GM12801 (cell line): ENCODE data around the gene COL4A4.

Source experiments
- TF ChIP-seq, protein P1 (sequence below): IDR thresholded peaks from one replicate; pipeline ENCODE4 v1.5.1; 2011; ENCODE audit warnings: control low read depth; ENCODE audit not compliant: insufficient read length; ENCODE audit errors: extremely low read depth

COL4A4 gene

DNA sequence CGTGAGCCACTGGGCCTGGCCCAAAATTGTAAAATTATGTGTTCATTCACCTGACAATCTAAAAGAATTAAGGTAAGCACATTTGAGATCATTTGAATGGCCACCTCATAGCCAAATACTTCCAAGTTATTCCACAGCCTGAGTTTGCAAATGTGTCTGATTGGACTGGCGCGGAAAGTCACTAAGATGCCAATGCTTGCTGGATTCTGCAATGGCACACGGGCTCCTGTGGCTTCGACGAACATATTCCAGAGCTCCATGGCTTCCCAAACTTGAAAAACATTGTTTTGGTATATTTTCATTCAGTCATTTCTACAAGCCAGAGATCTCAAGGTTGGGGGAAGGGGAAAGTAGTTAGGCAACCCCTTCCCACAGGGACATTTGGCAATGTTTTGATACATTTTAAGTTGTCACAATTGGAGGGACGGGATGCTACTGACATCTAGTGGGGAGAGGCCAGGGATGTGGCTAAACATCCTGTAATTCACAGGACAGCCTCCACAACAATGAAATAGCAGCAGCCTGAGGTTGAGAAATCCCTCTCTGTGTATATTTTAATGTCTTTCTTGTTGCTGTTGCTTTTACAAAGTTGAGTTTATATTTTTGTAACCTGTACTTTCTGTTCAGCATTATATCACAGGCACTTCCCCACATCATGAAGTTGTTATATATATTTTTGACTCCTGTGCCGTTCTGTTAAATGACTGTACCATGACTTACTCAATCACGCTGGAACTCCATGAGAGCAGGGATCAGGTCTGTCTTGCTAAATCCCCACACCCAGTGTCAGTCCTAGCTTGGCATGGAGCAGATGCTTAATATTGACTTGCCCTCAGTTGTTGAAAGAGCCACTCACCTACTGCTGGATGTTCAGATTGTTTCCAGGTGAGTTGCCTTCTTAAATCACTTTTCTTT lies 56.9 kb downstream of the COL4A4 start:
- TF ChIP-seq, protein P1, sequence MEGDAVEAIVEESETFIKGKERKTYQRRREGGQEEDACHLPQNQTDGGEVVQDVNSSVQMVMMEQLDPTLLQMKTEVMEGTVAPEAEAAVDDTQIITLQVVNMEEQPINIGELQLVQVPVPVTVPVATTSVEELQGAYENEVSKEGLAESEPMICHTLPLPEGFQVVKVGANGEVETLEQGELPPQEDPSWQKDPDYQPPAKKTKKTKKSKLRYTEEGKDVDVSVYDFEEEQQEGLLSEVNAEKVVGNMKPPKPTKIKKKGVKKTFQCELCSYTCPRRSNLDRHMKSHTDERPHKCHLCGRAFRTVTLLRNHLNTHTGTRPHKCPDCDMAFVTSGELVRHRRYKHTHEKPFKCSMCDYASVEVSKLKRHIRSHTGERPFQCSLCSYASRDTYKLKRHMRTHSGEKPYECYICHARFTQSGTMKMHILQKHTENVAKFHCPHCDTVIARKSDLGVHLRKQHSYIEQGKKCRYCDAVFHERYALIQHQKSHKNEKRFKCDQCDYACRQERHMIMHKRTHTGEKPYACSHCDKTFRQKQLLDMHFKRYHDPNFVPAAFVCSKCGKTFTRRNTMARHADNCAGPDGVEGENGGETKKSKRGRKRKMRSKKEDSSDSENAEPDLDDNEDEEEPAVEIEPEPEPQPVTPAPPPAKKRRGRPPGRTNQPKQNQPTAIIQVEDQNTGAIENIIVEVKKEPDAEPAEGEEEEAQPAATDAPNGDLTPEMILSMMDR = no peak

DNA sequence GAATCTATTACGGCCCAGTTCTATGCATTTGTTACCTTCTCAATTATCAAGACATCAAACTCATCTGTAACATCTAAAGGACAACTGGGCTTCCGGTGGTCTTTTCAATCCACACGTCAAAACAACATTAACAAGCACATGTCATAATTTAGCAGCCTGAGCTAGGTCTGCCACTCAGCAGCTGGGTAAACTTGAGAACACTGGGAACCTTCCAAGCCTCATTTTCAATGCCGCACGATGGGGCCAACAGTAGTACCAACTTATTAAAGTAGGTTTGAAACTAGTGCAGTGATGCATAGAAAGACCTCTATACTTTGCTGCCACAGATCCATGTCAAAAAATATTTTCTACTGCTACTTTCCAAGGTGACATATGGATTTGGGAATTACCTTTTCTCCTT lies 60.4 kb downstream of the COL4A4 start:
- TF ChIP-seq, protein P1 = no peak

DNA sequence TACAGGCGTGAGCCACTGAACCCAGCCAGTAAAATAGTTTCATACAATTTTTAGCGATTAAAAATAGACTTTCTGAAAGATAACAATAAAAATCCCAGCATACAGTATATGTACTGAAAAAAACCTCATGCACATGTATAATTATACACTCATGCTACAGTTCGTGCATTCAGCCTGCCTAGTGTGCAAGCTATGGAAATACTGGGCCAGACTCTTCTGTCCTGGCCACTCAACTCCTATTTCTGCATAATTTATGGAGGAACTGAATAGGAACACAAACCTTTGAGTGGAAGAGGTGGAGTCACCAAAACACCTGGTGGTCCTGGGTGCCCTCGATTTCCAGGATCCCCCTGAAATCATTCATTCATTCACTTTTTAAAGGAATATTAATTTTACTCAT lies 64.7 kb downstream of the COL4A4 start:
- TF ChIP-seq, protein P1 = no peak

DNA sequence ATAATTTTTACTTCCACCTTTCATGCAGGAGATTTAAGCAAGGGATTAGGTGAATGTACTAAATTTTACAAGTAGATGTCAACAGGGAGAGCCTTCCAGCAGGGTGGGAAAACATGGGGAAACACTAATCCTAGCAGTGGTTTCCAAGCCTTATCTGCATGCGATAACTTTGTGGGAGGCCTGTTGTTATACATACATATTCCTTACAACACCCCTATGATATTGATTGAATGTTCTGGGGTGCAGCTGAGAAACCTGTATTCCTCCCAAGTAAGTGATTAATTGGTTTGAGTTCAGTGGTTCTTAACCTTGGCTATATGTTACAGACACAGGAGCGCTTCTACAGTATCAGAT lies 65.9 kb downstream of the COL4A4 start:
- TF ChIP-seq, protein P1 = no peak

DNA sequence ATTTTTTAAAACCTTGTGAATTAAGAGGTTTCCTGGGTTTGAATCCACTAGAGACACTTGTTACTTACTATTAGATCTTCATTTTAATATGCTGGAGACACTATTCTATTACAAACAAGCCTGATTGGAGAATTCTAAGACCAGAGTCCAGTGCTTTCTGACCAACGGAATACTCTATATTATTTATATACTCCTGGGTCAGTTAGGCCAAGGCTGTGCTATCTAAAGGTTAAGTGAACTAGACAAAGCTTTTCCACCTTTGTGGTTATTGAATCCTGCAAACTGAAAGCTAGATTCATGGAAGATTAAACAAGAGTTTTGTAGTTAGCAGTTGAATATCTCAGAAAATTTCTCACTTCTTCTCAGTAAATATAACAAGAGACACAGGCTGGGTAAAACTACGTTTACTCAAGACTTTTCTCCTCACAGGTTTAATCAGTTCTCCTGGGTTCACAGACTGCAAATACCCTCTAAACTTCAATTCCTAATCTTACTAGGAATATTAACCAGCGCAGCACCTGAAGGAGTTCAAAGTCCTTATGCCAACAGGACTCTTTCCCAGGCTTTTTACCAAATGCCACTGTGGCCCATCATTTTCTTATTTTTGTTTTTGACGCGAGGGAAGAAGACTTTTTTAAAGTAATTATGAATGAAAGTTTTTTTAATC lies 66.4 kb downstream of the COL4A4 start:
- TF ChIP-seq, protein P1 = no peak

DNA sequence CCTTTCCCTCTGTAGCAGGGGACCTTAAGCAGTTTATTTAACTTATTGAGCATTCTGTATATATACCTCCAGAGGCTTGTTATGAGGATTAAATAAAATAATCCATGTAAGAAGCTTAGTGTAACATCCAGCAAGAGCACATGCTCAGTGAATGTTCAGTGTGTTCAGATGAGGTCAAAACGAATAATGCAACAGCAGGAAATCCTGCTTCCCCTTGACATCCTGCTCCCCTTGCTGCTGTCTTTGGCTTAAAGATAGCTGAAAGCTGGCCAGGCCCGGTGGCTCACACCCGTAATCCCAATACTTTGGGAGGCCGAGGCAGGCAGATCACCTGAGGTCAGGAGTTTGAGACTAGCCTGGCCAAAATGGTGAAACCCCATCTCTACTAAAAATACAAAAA lies 68.7 kb downstream of the COL4A4 start:
- TF ChIP-seq, protein P1 = no peak

DNA sequence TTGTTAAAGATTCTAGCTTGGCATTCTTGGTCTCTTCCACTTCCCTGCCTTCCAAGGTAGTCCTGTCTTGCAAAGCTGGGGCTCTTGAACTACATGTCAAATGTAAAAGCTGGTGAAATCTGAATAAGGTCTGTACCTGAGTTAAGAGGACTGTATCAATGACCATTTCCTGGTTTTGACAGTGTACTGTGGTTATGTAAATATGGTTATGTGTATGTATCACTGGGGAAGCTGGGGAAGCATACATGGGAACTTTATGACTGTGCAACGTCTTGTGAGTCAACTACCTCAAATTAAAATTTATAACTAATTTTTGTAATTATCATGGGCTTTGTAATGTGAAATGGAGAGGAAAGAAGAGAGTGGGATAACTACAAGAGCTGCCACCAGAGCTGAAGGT lies 81.7 kb downstream of the COL4A4 start:
- TF ChIP-seq, protein P1 = no peak
